Endothelial cell of umbilical vein (primary cell): Measurements from ENCODE around the gene JAM2. TPM values are rescaled to one million over a fixed set of nuclear protein-coding genes. Genes with fewer than 3 reads are reported as not detected.
"Not testable (repeated sequence)": the region's sequence is repeated elsewhere in the genome, so short reads cannot be mapped to it uniquely, and the experiment has no call there.

Source experiments
- BruUV-seq: library from RNA; stranded (reverse); fragments of 400-500 nt; replicated peaks from 2 replicates; lab custom pipeline; 2021; lab: Mats Ljungman, UMichigan
- CTCF ChIA-PET: fragments of 300-600, 350-600 bp; sonication (Branson Sonifier 250); formaldehyde crosslinking; loops from one replicate; lab custom pipeline; 2021; ENCODE audit warnings: antibody characterized with exemption, inconsistent platforms; lab: Charles Lee
- POLR2A ChIA-PET: fragments of 300-600, 350-600 bp; sonication (Branson Sonifier 250); formaldehyde crosslinking; loops from one replicate; lab custom pipeline; 2021; ENCODE audit warnings: antibody characterized with exemption, inconsistent platforms; lab: Charles Lee
- DNase-seq: peaks from one replicate; pipeline ENCODE4 v3.0.0-alpha.2; 2011; ENCODE audit warnings: low read depth, low spot score
- FAIRE-seq: peaks from 2 replicates; lab custom pipeline; 2011; peaks lifted over from hg19 to GRCh38; lab: Jason Lieb, UNC
- H2AFZ ChIP-seq: 2 replicates; pipeline ENCODE4 v1.6.0; 2012; ENCODE audit warnings: low read depth, low read length, control low read depth, inconsistent platforms
- H3K27ac ChIP-seq: 2 replicates; pipeline ENCODE4 v1.5.1; 2011; ENCODE audit warnings: low read depth, mild to moderate bottlenecking, control low read depth, low read length, moderate library complexity; ENCODE audit not compliant: insufficient read depth
- H3K27me3 ChIP-seq, 2 experiments: 2 replicates each; pipeline versions ENCODE4 v1.6.0 to v1.6.1; 2011; ENCODE audit warnings: low read length in 2 of 2, mixed read lengths in 1 of 2; ENCODE audit not compliant: control insufficient read depth in 2 of 2, insufficient read depth in 2 of 2
- H3K36me3 ChIP-seq, 2 experiments: 2 replicates in 1 of 2; 3 replicates in 1 of 2; pipeline ENCODE4 v1.5.1; 2011; ENCODE audit warnings: low read length in 2 of 2, mild to moderate bottlenecking in 1 of 2, moderate library complexity in 1 of 2; ENCODE audit not compliant: control insufficient read depth in 2 of 2, insufficient read depth in 2 of 2; ENCODE audit errors: extremely low read depth in 1 of 2
- H3K4me1 ChIP-seq: 3 replicates; pipeline ENCODE4 v1.5.1; 2011; ENCODE audit warnings: mild to moderate bottlenecking, low read length; ENCODE audit not compliant: control insufficient read depth, insufficient read depth; ENCODE audit errors: extremely low read depth
- H3K4me2 ChIP-seq: 2 replicates; pipeline ENCODE4 v1.6.1; 2011; ENCODE audit warnings: low read length, control low read depth, mixed read lengths; ENCODE audit not compliant: insufficient read depth
- H3K4me3 ChIP-seq, 3 experiments: fragments of 200-600 bp in 1 of 3; sonication (generic), shearing (Covaris generic) in 1 of 3; replicated peaks in 1 of 3; 2 replicates each; pipeline ENCODE4 v1.5.1; 2011 to 2016; ENCODE audit warnings: control low read depth in 3 of 3, low read length in 3 of 3, mild to moderate bottlenecking in 2 of 3, inconsistent platforms in 1 of 3, low read depth in 1 of 3, moderate library complexity in 1 of 3; ENCODE audit not compliant: insufficient read depth in 1 of 3
- H3K79me2 ChIP-seq: 2 replicates; pipeline ENCODE4 v1.6.0; 2012; ENCODE audit warnings: low read length, inconsistent platforms; ENCODE audit not compliant: control insufficient read depth, insufficient read depth
- H3K9ac ChIP-seq: replicated peaks from 2 replicates; pipeline ENCODE3; 2011; ENCODE audit warnings: low read length, control low read depth; ENCODE audit not compliant: insufficient read depth; ENCODE audit errors: extremely low read depth
- H3K9me1 ChIP-seq: replicated peaks from 3 replicates; pipeline ENCODE4 v1.6.0; 2011; ENCODE audit warnings: mild to moderate bottlenecking, low read length; ENCODE audit not compliant: control insufficient read depth, insufficient read depth; ENCODE audit errors: extremely low read depth
- H3K9me3 ChIP-seq: replicated peaks from 2 replicates; pipeline ENCODE4 v1.5.1; 2012; ENCODE audit warnings: low read length, inconsistent platforms; ENCODE audit not compliant: control insufficient read depth, insufficient read depth
- H4K20me1 ChIP-seq: replicated peaks from 2 replicates; pipeline ENCODE3; 2011; ENCODE audit warnings: mild to moderate bottlenecking, low read length; ENCODE audit not compliant: control insufficient read depth, insufficient read depth; ENCODE audit errors: extremely low read depth
- FOS ChIP-seq: IDR thresholded peaks from 2 replicates; pipeline ENCODE4 v1.6.1; 2011; ENCODE audit warnings: mild to moderate bottlenecking, low read length, moderate library complexity, borderline replicate concordance; ENCODE audit not compliant: insufficient read depth
- GATA2 ChIP-seq: IDR thresholded peaks from 2 replicates; pipeline ENCODE4 v1.7.0; 2011; ENCODE audit warnings: low read depth, mild to moderate bottlenecking, moderate library complexity, mixed read lengths, low read length; ENCODE audit not compliant: insufficient read length, insufficient read depth
- JUN ChIP-seq: IDR thresholded peaks from 2 replicates; pipeline ENCODE4 v1.6.1; 2011; ENCODE audit warnings: borderline replicate concordance, low read depth; ENCODE audit not compliant: insufficient read length, insufficient read depth
- MYC ChIP-seq: IDR thresholded peaks from one replicate; pipeline ENCODE4 v1.6.1; 2011; ENCODE audit warnings: mild to moderate bottlenecking, low read depth, low read length
- POLR2A ChIP-seq: IDR thresholded peaks from 2 replicates; pipeline ENCODE4 v1.6.1; 2012; ENCODE audit warnings: low read depth, mild to moderate bottlenecking, control low read depth, low read length
- dilution Hi-C: fragments of 300-500 bp; cut with MboI; formaldehyde crosslinking; loops from one replicate; pipeline ENCODE4 v1.15.0; 2019; ENCODE audit warnings: low sequenced_read_pairs; ENCODE audit not compliant: extremely low pct_ligation_motif_present
- intact Hi-C: fragments of 100-400 bp; cut with micrococcal nuclease; formaldehyde crosslinking; loops from one replicate; pipeline ENCODE4 v1.10.0; 2022
- polyA plus RNA-seq, 4 experiments: library from polyadenylated mRNA; depleted of rRNA in 3 of 4; stranded (reverse) in 3 of 4; unstranded in 1 of 4; fragments of >200 nt; gene quantifications; 2 replicates each; pipeline versions ENCODE4 v1.2.1 to v1.2.3, GENCODE V29; 2011 to 2012; ENCODE audit warnings: missing spikeins in 1 of 4
- total RNA-seq: library from RNA; stranded (reverse); gene quantifications from 2 replicates; pipeline ENCODE4 v1.2.3, GENCODE V29; 2021
- TF ChIP-seq, protein P1 (sequence below), 2 donors: IDR thresholded peaks; 1 replicate in 1 of 2; 2 replicates in 1 of 2; pipeline ENCODE4 v1.5.1; 2011; ENCODE audit warnings: low read length in 2 of 2, mild to moderate bottlenecking in 2 of 2, moderate library complexity in 2 of 2, control low read depth in 1 of 2, inconsistent platforms in 1 of 2, low read depth in 1 of 2; ENCODE audit not compliant: insufficient read depth in 1 of 2; ENCODE audit errors: extremely low read depth in 1 of 2
- TF ChIP-seq, protein P2 (sequence below): IDR thresholded peaks from 2 replicates; pipeline ENCODE4 v1.6.1; 2011; ENCODE audit not compliant: insufficient read depth, insufficient read length

Gene JAM2
- total and polyA plus RNA-seq, 2 donors (not counting 3 experiments of a cell fraction or from before 2014, with no cell fraction given) = 0.14 to 0.20 TPM

DNA sequence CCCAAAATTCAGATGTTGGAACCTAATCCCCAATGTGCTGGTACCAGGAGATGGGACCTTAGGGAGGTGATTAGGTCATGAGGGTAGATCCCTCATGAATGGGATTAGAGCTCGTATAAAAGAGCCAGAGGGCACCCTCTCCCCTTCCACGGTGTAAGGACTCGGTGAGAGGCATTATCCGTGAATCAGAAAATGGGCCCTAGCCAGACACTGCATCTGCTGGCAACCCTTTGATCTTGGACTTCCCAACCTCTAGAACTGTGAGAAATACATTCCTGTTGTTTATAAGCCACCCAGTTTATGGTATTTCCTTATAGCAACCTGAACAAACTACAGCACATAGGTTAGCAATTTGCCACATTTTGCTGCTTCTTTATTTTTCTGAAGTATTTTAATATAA, 14.5 kb upstream of the JAM2 start:
- H3K9me1 ChIP-seq = no peaks in the 10 kb centered on the region
- dilution Hi-C loops (no loop called here), intact Hi-C loops (no loop called here)
- no peak for FAIRE-seq
- H3K9me3 ChIP-seq = no peaks in the 10 kb centered on the region
- no peak for DNase-seq
- ChIA-PET CTCF (interaction anchor here (0.9 kb wide), 1 partner anchor 8 kb away, joined by 3 read pairs; no protein-coding TSS in a partner anchor), POLR2A (no interaction called here)
- H3K4me3 ChIP-seq = no peak overlapping the region
- H2AFZ ChIP-seq = no peak overlapping the region
- H3K4me2 ChIP-seq = no peak overlapping the region
- no TSS peak for BruUV-seq
- no peaks in the 10 kb centered on the region for H3K36me3 ChIP-seq
- H4K20me1 ChIP-seq = no peaks in the 10 kb centered on the region
- TF ChIP-seq GATA2 (no peak), POLR2A (no peak), FOS (no peak), JUN (no peak), MYC (no peak)
- TF ChIP-seq, protein P1, sequence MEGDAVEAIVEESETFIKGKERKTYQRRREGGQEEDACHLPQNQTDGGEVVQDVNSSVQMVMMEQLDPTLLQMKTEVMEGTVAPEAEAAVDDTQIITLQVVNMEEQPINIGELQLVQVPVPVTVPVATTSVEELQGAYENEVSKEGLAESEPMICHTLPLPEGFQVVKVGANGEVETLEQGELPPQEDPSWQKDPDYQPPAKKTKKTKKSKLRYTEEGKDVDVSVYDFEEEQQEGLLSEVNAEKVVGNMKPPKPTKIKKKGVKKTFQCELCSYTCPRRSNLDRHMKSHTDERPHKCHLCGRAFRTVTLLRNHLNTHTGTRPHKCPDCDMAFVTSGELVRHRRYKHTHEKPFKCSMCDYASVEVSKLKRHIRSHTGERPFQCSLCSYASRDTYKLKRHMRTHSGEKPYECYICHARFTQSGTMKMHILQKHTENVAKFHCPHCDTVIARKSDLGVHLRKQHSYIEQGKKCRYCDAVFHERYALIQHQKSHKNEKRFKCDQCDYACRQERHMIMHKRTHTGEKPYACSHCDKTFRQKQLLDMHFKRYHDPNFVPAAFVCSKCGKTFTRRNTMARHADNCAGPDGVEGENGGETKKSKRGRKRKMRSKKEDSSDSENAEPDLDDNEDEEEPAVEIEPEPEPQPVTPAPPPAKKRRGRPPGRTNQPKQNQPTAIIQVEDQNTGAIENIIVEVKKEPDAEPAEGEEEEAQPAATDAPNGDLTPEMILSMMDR (IDR thresholded peaks at IDR 0.05; ENCODE audit: extremely low read depth in 1 of 2, insufficient read depth in 1 of 2, low read depth in 1 of 2, low read length in 2 of 2) = no peak
- no peak overlapping the region for H3K27ac ChIP-seq
- no peaks in the 10 kb centered on the region for H3K4me1 ChIP-seq
- no peak overlapping the region for H3K9ac ChIP-seq
- no peaks in the 10 kb centered on the region for H3K79me2 ChIP-seq
- H3K27me3 ChIP-seq = no peaks in the 10 kb centered on the region

DNA sequence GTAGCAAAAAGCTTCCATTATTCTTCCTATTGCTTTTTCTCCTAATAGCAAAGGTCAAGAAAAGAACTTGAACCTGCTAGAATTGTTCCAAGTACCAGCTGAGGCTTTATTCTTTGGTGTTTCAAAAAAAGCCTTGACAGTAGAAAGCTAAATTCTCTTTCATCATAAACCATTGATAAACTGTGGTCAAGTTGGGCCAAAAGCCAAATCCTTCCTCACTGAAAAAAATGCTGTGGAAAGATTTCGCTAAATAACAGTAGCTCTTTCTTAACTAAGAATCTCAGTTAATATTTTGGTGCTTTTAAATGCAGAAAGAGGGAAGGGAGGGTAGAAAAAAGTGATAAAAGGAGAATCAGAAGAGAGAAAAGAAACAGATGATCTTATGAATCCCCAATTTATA, 14.0 kb upstream of the JAM2 start:
- H3K9me1 ChIP-seq = no peaks in the 10 kb centered on the region
- H3K4me3 ChIP-seq = no peak overlapping the region
- no peaks in the 10 kb centered on the region for H3K79me2 ChIP-seq
- no peak overlapping the region for H3K4me2 ChIP-seq
- no TSS peak for BruUV-seq
- no peaks in the 10 kb centered on the region for H4K20me1 ChIP-seq
- no peak overlapping the region for H2AFZ ChIP-seq
- no peak overlapping the region for H3K27ac ChIP-seq
- no peaks in the 10 kb centered on the region for H3K4me1 ChIP-seq
- H3K9ac ChIP-seq = no peak overlapping the region
- H3K36me3 ChIP-seq = no peaks in the 10 kb centered on the region
- dilution Hi-C loops = no loop called here
- CTCF ChIA-PET = interaction anchor here (0.9 kb wide), 1 partner anchor 8 kb away, joined by 3 read pairs; no protein-coding TSS in a partner anchor
- TF ChIP-seq MYC = no peak
- TF ChIP-seq, protein P2, sequence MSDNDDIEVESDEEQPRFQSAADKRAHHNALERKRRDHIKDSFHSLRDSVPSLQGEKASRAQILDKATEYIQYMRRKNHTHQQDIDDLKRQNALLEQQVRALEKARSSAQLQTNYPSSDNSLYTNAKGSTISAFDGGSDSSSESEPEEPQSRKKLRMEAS = no peak
- POLR2A ChIA-PET = no interaction called here
- no peaks in the 10 kb centered on the region for H3K27me3 ChIP-seq
- FAIRE-seq (no peak), DNase-seq (no peak)
- intact Hi-C loops = no loop called here
- no peaks in the 10 kb centered on the region for H3K9me3 ChIP-seq

DNA sequence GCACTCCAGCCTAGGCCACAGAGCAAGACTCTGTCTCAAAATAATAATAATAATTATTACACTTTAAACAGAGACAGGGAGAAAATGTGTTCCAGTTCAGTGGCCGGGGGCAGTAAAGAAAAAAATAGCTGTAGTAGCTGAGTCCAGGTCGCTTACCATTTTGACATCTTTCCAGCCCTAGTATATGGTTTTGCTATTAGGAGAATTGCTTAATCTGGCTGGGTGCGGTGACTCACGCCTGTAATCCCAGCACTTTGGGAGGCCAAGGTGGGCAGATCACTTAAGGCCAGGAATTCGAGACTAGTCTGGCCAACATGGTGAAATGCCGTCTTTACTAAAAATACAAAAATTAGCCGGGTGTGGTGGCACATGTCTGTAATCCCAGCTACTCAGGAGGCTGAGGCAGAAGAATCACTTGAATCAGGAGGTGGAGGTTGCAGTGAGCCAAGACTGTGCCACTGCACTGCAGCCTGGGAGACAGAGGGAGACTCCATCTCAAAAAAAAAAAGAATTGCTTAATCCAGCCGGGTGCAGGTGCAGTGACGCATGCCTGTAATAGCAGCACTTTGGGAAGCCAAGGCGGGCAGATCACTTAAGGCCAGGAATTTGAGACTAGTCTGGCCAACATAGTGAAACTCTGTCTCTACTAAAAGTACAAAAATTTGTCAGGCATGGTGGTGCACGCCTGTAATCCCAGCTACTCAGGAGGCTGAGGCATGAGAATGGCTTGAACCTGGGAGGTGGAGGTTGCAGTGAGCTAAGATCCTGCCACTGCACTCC, 13.1 kb upstream of the JAM2 start:
- H3K27me3 ChIP-seq, H3K4me3 ChIP-seq, H3K9me1 ChIP-seq, H3K79me2 ChIP-seq, H4K20me1 ChIP-seq, H3K27ac ChIP-seq, DNase-seq, intact Hi-C loops, H3K9me3 ChIP-seq, H3K4me1 ChIP-seq, H2AFZ ChIP-seq, POLR2A ChIA-PET, H3K36me3 ChIP-seq, H3K4me2 ChIP-seq, H3K9ac ChIP-seq, FAIRE-seq, dilution Hi-C loops, BruUV-seq: not testable (repeated sequence)
- CTCF ChIA-PET = interaction anchor here (0.7 kb wide), 1 partner anchor 176 kb away, joined by 3 read pairs; no protein-coding TSS in a partner anchor
